Stimulated activated CD4-positive, alpha-beta T cell treated with anti-CD3 and anti-CD28 coated beads, TNF-alpha, amount 100 ng/mL, for 1 hour (primary cell): ENCODE results near the gene ALG11.
"Not testable (repeated sequence)": the region's sequence is repeated elsewhere in the genome, so short reads cannot be mapped to it uniquely, and the experiment has no call there.

Experiments used
- DNase-seq, 3 donors: peaks; one replicate each; pipeline ENCODE4 v3.0.0-alpha.2; 2020; ENCODE audit warnings: low read depth in 3 of 3, low spot score in 1 of 3

Gene ALG11

GRCh38 chr13:52026246-52026626 is 14.0 kb downstream of the ALG11 start:
- no peak for DNase-seq

- no peak for DNase-seq
Measured at GRCh38 chr13:52027832-52028231, 15.6 kb downstream of the ALG11 start.

GRCh38 chr13:52029569-52029968 is 17.4 kb downstream of the ALG11 start:
- no peak for DNase-seq

GRCh38 chr13:52030401-52030800 is 18.2 kb downstream of the ALG11 start:
- not testable (repeated sequence) for DNase-seq

- no peak for DNase-seq
Measured at GRCh38 chr13:52033039-52033438, 20.8 kb downstream of the ALG11 start.

GRCh38 chr13:52034616-52035226 is 22.5 kb downstream of the ALG11 start:
- no peak for DNase-seq

GRCh38 chr13:52036037-52036436 is 23.8 kb downstream of the ALG11 start:
- no peak for DNase-seq

GRCh38 chr13:52043675-52044074 is 31.5 kb downstream of the ALG11 start:
- no peak for DNase-seq

GRCh38 chr13:52047463-52047862 is 35.3 kb downstream of the ALG11 start:
- DNase-seq = no peak

GRCh38 chr13:52048516-52048915 is 36.3 kb downstream of the ALG11 start:
- no peak for DNase-seq

GRCh38 chr13:52051400-52051799 is 39.2 kb downstream of the ALG11 start:
- no peak for DNase-seq

GRCh38 chr13:52053460-52053859 is 41.3 kb downstream of the ALG11 start:
- DNase-seq = no peak

- DNase-seq = not testable (repeated sequence)
Measured at GRCh38 chr13:52061064-52061463, 48.9 kb downstream of the ALG11 start.

- no peak for DNase-seq
Measured at GRCh38 chr13:52061587-52061986, 49.4 kb downstream of the ALG11 start.

GRCh38 chr13:52067237-52067636 is 55.0 kb downstream of the ALG11 start:
- DNase-seq = no peak

- DNase-seq = no peak
Measured at GRCh38 chr13:52070929-52071523, 58.8 kb downstream of the ALG11 start.
